GM23248 (cell line): ENCODE results near the gene PRR5.

Experiments used
- EZH2 ChIP-seq: fragments of 200-600 bp; sonication (generic); IDR thresholded peaks from 2 replicates; pipeline ENCODE4 v1.6.1; 2018; ENCODE audit warnings: antibody characterized with exemption, mild to moderate bottlenecking; ENCODE audit not compliant: insufficient read depth, poor library complexity, severe bottlenecking
- EZH2phosphoT487 ChIP-seq: fragments of 200-600 bp; sonication (generic); IDR thresholded peaks from 2 replicates; pipeline ENCODE4 v1.6.1; 2018; ENCODE audit warnings: antibody characterized with exemption, moderate library complexity, mild to moderate bottlenecking, low read depth; ENCODE audit not compliant: insufficient read depth

DNA sequence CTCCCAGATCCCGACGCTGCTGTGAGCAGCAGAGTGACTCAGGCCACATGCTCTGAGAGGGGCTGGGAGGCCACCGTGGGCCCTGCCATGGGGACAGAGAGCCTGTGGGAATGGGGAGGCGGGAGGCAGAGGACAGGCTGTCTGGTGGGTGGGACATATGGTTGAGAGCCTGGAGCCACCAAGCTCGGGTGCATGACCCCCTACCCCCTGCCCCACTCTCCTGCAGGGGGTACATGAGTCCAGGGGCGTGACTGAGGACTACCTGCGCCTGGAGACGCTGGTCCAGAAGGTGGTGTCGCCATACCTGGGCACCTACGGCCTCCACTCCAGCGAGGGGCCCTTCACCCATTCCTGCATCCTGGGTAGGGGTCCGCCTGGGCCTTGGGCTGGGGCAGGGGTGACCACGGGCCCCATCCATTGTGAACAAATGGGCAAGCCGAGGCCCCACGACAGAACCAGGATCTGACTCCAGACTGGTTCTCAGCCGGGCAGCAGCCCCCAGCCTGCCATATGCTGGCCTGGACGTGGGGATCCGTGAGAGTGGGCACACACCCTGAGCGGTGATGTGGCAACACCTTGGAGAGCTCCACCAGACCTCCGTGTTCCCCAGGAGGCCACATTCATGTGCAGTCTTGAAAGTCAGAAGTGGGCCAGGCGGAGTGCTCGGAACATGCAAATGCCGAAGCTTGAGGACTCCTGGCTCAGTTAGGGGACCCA lies 33.0 kb downstream of the PRR5 start:
- no peak for TF ChIP-seq EZH2phosphoT487
- TF ChIP-seq EZH2 = no peak
